CD4-positive, alpha-beta T cell treated with Interleukin-10 for 1 hour (primary cell): Measurements from ENCODE around the gene PPP1R1B.

Experiments
- DNase-seq: peaks from one replicate; pipeline ENCODE4 v3.0.0-alpha.2; 2020

Gene PPP1R1B

DNA sequence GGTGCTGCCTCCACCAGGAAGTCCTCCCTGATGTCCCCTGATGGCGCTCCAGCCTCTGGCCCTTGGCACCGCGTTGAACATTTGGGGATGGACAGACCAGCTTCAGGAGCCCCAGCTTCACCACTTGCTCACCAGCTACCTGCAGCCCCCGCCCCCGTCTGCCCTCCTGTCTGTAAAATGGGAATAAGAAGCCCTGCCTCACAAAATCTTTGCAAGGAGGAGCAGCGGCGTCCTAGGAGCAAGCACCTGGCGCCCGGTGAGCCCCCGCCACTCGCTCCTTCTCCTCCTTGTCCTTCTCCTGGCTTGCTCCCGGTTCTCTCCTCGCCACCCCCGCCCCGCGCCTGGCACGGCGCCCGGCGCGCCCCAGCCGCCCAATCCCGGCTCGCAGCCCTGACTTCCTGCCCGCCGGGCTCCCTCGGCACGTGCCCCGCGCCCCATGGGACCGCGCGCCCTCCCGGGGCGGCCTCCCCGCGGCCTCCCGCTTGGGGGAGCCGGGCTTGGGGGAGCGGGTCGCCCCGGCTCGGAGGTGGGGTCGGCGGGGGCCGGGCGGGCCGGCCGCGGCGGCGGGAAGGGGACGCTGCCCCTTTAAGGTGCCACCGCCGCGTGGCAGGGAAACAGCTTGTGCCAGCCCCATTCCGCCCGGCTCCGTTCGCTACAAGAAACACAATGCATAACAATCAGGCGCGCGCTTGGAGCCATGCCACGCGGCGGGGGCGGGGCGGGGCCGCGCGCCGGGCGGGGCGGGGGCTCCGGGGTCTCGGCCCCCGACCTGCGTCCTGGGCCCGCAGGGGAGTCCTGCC is 9.1 kb upstream of the PPP1R1B start:
- DNase-seq, result peak; percentile 57

DNA sequence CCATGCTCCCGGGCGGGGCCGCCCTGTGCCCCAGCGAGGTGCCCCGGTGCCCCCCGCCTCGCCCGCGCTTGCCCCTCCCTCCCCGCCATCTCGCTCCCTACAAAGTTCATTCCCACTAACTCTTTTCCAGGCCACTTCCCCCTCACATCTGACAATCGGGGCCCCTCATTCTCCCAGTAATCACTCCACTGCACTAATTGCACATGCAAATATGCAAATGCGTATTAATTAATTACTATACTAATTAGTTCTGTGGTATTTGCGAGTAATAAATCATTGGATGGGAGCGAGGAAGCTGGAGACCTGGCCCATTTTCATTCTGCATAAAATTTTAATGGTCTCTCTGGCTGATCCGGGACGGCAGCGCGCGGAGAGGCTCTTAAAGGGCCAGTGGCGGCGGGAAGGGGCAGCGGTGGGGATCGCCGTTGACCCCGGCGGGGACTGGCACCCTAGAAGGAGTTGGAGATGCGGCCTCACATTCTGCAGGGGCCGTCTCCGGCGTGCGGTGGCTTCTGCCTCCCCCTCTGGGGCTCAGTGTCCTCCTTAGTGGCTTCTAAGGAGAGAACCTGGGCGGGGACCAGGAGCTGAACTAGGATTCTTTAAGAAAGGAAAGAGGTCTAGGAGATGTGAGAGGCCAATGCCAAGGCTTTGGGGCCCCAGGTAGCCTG is 8.4 kb upstream of the PPP1R1B start:
- DNase-seq, result no peak

DNA sequence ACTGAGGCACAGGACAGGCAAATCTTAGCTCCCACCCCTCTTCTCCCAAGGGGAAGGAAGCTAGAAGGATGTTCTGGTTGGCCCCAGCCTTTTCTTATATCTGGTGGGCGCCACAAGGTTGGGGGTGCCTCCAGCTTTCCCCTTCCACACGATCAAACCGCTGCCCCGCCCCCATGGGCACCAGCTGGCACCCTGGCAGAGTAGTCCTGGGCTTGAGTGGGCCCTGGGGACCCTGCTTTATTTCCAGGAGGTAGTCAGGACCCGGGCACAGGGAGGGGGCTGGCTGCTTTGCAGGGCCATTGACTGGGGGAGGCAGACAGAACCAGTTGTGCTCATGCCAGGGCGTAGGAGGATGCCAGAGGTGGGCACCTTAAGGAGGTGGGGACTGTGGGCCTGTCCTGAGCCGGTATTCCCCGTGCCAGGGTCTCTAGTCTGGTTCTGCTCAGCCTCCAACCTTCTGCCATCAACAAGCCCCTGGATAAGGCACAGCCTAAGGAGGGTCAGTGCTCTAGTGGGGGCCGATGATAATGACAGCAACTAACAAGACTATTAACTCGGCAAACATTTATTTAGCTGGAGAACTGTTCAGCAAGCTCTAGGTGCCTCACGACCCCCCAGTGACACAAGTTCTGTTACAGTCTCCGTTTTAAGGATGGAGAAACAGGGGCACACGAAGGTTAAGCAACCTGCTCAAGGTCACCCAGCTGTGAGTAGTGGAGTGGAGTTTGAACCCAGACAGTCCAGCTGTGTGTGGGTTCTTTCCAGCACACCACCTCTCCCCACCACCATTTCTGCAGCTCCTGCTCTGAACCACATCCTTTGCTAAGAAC is 7.6 kb upstream of the PPP1R1B start:
- no peak for DNase-seq

DNA sequence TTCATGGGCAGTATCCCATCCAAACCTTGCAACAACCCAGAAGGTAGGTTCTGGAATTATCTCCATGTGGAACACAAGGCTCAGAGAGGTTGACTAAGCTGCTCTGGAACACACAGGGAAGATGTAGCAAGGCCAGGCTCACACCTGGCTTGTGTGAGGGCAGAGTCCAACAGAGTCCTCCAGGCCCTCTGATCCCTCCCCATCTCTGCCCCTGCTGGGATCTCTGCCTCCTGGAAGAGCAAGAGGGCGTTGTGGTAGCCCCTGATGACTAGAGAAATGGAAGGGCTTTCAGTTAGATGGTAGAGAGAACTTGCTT is 7.0 kb upstream of the PPP1R1B start:
- DNase-seq, result no peak

DNA sequence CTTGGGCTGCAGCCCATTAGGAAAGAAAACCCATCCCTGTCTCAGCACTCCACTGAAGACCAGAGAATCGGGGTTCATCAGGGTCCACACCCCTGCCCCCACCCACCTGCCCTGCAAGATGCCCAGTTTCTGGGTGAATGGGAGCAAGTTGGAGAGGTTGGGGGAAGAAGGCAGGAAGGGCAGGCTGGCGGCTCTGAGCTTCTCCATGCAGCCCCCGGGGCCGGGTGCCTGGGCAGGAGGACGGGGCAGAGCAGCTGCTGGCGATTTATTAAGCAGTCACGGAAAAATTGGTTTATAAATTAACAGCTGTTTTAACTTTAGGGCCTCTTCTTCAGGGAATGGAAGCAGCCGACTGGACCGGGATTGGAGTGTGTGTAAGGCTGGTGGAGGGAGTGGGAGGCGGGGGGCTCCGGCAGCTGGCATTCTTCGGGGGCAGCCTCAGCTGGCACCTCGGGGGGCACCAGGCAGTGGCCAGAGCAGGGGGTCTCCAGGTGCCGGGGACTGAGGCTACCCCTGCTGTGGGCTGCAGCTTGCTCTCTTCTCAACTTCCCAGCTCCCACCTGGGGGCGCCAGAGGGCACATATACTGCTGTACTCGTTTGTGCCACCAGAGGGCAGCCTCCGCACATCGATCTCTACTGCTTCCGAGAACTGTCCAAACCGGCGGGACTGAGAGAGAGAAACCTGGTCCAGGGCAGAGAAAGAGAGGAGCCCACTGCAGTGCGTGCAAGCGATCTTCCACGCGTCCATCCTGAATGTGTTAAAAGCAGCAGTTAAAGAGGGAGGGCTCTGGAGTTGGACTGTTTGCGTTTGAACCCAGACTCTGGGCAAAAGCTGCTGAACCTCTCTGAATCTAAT is 5.0 kb upstream of the PPP1R1B start:
- peak; percentile 91 for DNase-seq

DNA sequence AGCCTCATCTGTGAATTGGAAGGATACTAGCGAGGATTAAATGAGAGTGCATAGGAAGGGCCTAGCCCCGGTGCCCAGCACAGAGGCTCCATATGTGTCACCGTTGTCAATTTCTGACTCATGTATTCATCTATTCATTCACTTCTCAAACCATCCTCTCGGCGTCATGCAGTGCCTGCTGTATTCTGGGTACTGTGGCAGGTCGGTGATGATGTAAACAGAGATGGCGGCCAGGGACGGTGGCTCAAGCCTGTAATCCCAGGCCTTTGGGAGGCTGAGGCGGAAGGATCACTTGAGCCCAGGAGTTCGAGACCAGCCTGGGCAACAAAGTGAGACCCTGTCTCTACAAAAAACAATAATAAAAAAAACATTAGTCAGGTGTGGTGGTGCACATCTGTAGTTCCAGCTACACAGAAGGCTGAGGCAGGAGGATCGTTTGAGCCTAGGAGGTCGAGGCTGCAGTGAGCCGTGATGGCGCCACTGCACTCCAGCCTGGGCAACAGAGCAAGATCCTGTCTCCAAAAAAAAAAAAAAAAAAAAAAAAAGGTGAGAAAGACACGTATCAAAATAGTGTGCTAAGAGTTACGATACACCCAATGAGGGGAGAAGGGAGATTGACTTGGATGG is 4.3 kb upstream of the PPP1R1B start:
- DNase-seq, result peak; percentile 51

DNA sequence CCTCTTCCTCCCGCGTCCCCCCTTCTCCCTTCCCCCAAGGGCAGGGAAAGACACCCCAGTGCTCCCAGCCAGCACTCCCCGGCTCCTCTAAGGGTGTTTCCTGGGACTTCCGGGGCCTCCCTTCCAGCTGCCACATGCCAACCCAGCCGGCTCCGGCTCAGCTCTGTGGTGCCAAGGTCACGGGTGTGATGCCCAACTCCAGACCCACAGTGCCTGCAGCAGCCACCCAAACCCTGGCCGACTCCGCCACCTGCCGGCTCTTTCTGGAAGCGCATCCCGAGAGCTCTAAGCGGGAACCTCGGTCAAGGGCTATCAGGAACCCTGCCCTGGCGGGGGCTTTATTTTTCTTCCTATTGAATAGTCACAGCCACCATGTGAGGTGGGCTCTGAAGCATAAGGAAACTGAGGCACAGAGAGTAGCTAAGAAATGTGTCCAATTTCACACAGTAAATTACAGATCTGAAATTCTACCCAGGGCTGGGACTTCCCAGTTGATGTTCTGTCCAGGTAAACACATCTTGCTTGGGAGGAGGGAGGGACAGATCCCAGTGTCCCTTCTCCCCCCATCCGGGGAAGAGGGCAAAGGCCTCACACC is 3.3 kb upstream of the PPP1R1B start:
- DNase-seq, result peak; percentile 88

DNA sequence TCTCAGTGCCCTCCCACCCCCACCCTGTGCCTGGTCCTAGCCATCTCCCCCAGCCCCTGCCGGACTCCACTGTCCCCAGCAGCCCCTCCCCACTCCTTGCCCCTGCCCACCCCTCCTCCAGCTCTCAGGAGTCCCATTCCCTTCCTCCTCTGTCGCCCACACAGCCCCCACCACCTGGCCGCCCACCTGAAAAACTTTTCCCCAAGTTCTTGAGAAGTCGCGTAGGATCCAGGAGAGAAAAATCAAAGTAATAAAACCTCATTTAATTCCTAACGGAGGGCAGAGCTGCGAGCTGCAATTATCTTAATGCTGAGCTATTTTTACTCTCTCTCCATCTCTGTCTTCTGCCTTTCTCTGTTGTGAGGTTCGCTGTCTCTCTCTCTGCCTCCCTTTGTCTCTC is 2.4 kb upstream of the PPP1R1B start:
- no peak for DNase-seq

DNA sequence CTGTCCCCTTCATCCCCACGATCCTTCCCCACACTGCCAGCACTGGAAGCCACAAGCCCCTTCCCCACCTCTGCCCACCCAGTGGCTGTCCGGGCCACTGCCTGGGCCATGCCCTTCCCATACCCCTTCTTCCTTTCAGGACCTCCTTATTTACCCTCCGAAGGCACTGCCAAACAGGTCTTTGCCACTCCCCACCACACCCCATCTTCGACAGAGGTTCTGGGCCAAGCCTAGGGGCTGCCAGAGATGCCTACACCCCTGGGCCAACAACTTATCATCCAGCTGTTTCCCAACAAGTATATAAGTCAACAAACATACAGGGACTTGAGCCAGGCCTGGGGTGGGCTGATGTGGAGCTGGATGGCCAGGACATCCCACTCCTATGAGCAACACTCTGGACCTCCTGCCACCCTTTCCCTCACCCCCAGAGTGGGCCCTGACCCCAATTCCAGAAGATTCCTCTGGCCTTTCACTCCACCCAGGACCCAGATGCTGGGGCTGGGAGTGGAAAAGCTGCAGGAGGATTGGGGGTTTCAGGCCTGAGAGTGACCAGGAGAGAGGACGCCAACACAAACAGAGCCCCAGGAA is 1.5 kb upstream of the PPP1R1B start:
- no peak for DNase-seq

DNA sequence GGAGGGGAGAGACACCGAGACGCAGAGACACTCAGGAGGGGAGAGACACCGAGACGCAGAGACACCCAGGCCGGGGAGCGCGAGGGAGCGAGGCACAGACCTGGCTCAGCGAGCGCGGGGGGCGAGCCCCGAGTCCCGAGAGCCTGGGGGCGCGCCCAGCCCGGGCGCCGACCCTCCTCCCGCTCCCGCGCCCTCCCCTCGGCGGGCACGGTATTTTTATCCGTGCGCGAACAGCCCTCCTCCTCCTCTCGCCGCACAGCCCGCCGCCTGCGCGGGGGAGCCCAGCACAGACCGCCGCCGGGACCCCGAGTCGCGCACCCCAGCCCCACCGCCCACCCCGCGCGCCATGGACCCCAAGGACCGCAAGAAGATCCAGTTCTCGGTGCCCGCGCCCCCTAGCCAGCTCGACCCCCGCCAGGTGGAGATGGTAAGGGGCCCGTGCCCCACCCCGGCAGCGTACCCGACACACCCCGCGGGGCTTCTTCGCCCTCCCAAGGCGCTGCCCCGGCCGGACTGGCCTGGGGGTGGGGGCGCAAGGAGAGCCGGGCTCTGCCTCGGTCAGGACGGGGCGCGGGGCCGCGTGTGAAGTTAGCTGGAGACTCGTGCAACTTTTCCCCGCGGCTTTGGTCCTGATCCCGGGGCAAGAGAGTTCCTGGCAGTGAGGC is 427 bp downstream of the PPP1R1B start:
- no peak for DNase-seq

DNA sequence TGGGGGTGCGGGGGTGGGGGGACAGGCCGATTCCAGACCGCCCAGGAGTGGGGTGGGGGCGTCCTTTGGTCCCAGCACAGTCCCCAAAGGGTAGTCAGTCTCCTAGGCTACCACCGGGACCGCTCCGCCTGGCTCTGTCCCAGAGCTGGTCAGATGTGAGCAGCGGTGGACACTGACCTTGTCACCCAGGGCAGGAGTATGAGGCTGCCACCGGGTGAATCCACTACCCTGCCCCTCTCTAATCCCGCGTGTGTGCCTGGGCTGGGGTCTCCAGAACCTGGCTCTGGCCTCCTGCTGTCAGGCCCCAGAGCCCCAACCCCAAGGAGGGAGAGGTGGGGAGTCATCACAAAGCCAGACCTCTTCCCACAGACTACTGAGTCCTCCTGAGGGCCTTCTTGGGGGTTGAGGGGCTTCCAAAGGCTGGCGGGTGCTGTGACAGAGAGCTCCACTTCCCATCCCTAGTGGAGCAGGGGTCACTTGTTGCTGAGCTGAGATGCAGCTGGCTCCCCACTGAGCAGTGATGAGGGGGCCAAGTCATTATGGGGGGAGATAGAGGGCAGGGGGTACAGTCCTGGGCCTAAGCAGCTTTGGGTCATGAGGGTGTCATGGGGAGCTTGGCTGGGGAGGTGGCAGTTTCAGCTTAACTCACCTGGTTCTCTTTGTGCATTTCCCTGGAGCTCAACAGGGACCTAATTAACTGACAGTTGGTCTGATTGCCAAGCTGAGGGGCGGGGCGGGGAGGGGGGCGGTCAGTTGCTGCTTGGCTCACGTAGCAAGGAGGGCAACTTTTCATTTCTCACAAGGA is 1.2 kb downstream of the PPP1R1B start:
- DNase-seq, result no peak

DNA sequence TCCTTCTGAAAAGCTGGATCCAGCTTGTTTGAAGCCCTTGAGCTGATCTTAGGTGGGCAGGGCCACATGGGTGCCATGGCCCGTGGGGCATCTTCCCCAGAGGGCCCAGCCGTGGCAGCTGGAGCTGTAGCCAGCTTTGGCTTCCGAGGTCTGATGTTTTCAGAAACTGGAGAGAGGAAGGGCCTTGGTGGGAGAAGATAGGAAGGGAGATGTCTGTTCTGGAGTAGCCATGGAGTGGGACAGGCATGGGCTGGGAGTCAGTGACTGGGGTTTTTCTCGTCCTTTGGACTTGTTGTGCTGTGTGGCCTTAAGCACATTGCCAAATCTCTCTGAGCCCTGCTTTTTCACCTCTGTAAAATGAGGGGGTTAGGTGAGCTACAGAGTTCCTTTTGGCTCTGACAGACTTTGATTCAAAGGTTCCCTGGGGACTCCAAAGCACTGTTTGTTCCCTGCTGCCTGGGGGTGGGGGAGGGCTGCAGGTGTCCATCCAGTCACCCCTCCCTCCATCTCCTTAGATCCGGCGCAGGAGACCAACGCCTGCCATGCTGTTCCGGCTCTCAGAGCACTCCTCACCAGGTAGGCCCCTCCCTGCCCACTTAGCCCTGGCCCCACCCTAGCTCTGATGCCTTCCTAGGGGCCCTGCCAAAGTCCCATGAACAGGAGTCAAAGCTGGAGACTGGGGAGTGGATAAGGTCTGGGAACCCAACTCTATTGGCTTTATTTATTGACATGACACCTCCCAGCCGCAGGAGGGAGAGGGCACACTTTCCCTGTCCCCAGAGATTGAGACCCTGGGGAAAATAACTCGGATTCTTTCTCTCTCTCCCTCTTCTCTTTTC is 2.1 kb downstream of the PPP1R1B start:
- no peak for DNase-seq

DNA sequence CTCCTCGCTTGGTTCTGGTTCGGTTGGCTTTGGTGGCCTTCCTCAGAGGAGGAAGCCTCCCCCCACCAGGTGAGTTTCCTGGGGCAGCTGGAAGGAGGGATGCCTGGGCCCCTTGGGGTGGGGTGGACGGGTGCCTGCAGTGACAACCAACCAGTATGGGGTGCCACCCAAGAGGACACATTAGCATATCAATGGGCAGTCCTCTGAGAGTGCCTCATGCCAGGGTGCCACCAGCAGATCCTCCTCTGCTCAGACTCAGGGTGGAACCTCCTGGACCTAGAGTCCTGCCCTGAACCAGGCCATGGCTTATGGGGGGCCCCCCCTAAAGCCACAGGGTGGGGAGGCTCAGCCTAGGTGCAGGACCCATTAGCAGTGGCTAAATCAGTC is 2.7 kb downstream of the PPP1R1B start:
- DNase-seq, result no peak

DNA sequence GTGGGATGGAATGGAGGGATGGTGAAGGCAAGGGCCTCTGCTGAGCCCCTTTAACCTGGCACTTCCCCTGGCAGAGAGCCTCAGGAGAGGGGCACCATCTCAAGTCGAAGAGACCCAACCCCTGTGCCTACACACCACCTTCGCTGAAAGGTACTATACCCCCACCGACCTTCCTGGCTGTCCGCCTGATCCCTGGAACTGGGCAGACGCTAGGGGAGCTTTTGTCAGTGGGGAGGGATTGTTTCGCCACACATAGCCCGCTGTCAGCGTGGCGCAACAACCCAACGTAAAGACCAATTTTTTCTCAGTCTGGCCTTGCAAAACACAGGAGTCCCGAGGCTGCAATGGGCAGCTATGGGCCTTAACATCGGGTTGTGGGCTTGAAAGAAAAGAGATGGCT is 3.1 kb downstream of the PPP1R1B start:
- no peak for DNase-seq

DNA sequence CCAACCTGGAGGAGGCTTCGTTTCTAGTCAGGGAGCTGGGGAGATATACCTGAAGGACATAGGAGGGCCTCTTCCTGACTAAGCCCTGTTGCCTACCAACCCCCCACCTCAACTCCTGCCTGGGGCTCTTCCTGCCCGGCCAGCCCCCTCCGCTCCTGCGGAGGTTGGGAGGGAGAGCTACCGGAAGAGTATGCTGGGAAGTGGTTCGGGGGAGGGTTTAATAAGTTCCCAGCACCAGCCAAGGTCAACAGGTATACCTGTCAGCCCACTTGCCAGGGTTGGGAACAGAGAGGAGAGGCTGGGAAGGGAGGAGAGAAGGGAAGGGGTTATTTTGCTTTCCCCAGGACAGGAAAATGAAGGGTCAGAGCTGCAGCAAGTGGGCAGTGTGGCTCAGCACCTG is 4.7 kb downstream of the PPP1R1B start:
- DNase-seq, result no peak

DNA sequence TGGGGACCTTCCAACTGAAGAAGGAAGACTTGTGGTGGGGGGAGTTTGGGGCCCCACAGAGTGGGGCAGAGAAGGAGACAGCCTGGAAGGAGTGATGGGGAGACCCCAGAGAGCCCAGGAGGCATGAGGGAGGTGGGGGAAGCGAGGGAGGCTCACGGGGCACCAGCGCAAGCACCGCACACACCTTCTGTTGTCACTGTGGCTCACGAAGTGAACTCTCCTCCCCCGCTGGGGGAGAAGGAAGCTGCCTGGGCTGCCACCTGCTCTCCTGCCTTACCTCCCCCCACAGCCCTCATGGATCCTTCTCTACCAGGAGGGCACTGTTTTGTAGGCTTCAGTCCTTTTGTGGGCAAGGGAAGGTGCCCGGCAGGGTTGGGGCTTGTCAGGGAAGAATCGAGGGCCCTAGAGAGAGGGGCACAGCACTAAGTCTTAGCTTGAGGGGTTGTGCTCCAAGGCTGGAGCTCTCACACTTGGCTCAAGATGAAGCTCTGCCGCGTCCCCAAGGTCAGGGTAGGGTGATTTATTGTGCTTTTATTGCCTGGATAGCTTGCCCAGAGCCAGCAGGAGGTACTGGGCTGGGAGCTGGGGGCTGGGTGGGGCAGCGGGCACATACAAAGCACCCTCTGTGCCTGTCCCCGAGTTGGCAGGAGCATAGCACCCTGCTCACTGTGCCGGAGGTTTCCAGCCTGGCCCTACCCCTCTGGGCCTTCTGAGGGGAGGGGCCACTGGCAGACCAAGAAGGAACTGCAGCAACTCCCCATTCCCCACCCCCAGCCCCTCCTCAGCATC is 5.6 kb downstream of the PPP1R1B start:
- DNase-seq, result no peak

DNA sequence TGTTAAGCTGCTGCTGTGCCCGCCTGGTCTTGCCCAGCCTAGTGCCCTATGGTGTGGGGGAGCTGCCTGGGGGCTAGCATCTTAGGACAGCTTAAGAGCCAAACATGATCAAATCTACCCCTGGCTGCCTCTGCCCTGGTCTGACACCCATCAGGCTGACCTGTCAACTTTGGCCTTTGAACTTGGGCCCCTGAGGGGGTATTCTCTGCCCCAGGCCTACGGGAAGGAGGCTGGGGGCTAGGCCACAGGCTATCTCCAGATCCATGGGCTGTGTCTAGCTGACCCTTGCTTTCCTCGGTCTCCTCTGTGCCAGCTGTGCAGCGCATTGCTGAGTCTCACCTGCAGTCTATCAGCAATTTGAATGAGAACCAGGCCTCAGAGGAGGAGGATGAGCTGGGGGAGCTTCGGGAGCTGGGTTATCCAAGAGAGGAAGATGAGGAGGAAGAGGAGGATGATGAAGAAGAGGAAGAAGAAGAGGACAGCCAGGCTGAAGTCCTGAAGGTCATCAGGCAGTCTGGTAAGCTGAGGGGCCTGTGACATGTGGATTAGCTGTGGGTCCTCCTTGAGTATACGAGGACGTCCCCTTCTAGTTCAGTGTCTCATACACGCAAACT is 6.9 kb downstream of the PPP1R1B start:
- DNase-seq, result no peak

DNA sequence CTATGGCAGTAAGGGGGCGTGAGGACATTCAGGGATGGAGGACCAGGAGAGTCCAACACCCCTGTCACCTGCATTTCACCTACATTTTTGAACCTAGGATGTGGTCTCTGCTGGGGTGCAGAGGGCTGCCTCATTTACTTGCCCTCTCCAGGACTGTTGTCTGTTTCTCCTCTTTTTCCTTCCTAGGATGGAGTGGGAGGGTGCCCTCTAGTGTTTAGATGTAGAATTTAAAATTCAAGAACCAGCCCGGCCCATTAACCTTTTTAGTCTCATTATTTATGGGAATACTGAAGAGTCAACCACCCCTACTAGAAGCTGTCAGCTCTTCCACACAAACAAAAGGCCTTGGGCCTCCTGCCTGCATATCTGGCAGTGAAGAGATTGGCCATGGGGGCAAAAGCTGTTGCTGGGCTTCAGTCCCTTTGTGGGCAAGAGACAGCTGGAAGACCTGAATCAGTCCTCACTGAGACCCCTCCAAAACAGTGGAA is 7.7 kb downstream of the PPP1R1B start:
- peak; percentile 56 for DNase-seq
